ENCODE data around the gene NTRK2.
"Not testable (repeated sequence)": the region's sequence is repeated elsewhere in the genome, so short reads cannot be mapped to it uniquely, and the experiment has no call there.

Gene NTRK2

GRCh38 chr9:84874596-84874995, 205.1 kb downstream of the NTRK2 start:
- no peak for FAIRE-seq
- no peak for DNase-seq (ENCODE audit: insufficient read length, low spot score)

- DNase-seq (ENCODE audit: insufficient read length, low spot score), result no peak
- no peak for FAIRE-seq
Observed at GRCh38 chr9:84875193-84875592, 205.7 kb downstream of the NTRK2 start.

- FAIRE-seq (no peak), DNase-seq (ENCODE audit: insufficient read length, low spot score) (no peak)
Observed at GRCh38 chr9:84879631-84880030, 210.1 kb downstream of the NTRK2 start.

GRCh38 chr9:84880835-84881234, 211.3 kb downstream of the NTRK2 start:
- FAIRE-seq (no peak), DNase-seq (ENCODE audit: insufficient read length, low spot score) (no peak)

- DNase-seq (ENCODE audit: insufficient read length, low spot score) (no peak), FAIRE-seq (no peak)
Observed at GRCh38 chr9:84886866-84887265, 217.3 kb downstream of the NTRK2 start.

GRCh38 chr9:84891924-84892323, 222.4 kb downstream of the NTRK2 start:
- DNase-seq (ENCODE audit: insufficient read length, low spot score) (no peak), FAIRE-seq (no peak)

GRCh38 chr9:84893419-84894128, 224.0 kb downstream of the NTRK2 start:
- no peak for DNase-seq (ENCODE audit: insufficient read length, low spot score)
- no peak for FAIRE-seq

GRCh38 chr9:84894859-84895258, 225.3 kb downstream of the NTRK2 start:
- DNase-seq (ENCODE audit: insufficient read length, low spot score), result no peak
- FAIRE-seq, result no peak

GRCh38 chr9:84897362-84898094, 228.0 kb downstream of the NTRK2 start:
- no peak for DNase-seq (ENCODE audit: insufficient read length, low spot score)
- FAIRE-seq, result no peak

GRCh38 chr9:84898188-84898587, 228.7 kb downstream of the NTRK2 start:
- FAIRE-seq, result no peak
- DNase-seq (ENCODE audit: insufficient read length, low spot score), result no peak

GRCh38 chr9:84898618-84899017, 229.1 kb downstream of the NTRK2 start:
- FAIRE-seq; DNase-seq (ENCODE audit: insufficient read length, low spot score): not testable (repeated sequence)

- FAIRE-seq (no peak), DNase-seq (ENCODE audit: insufficient read length, low spot score) (no peak)
Observed at GRCh38 chr9:84899326-84899725, 229.8 kb downstream of the NTRK2 start.

GRCh38 chr9:84900421-84900820, 230.9 kb downstream of the NTRK2 start:
- FAIRE-seq, result no peak
- DNase-seq (ENCODE audit: insufficient read length, low spot score), result no peak

GRCh38 chr9:84903963-84904362, 234.4 kb downstream of the NTRK2 start:
- no peak for FAIRE-seq
- DNase-seq (ENCODE audit: insufficient read length, low spot score), result no peak

GRCh38 chr9:84916769-84917168, 247.2 kb downstream of the NTRK2 start:
- DNase-seq (ENCODE audit: insufficient read length, low spot score) (no peak), FAIRE-seq (no peak)

- no peak for FAIRE-seq
- no peak for DNase-seq (ENCODE audit: insufficient read length, low spot score)
Observed at GRCh38 chr9:84917366-84918070, 248.0 kb downstream of the NTRK2 start.

- DNase-seq (ENCODE audit: insufficient read length, low spot score), result no peak
Observed at GRCh38 chr9:84919440-84919839, 249.9 kb downstream of the NTRK2 start.

GRCh38 chr9:84921175-84921574, 251.6 kb downstream of the NTRK2 start:
- DNase-seq (ENCODE audit: insufficient read length, low spot score) (no peak), FAIRE-seq (no peak)

More at GRCh38 chr9:84919440-84919839, 249.9 kb downstream of the NTRK2 start:
- FAIRE-seq, result no peak

- DNase-seq (ENCODE audit: insufficient read length, low spot score) (no peak), FAIRE-seq (no peak)
Observed at GRCh38 chr9:84922051-84922450, 252.5 kb downstream of the NTRK2 start.

- DNase-seq (ENCODE audit: insufficient read length, low spot score) (no peak), FAIRE-seq (no peak)
Observed at GRCh38 chr9:84924266-84924665, 254.7 kb downstream of the NTRK2 start.

- no peak for DNase-seq (ENCODE audit: insufficient read length, low spot score)
- no peak for FAIRE-seq
Observed at GRCh38 chr9:84925225-84925872, 255.8 kb downstream of the NTRK2 start.
